Midbrain (tissue), 1 donor: ENCODE measurements around the gene CRTC3.
"Not testable (repeated sequence)": the region's sequence is repeated elsewhere in the genome, so short reads cannot be mapped to it uniquely, and the experiment has no call there.

Source experiments
- DNase-seq: peaks from one replicate; lab custom pipeline; 2025; lab: John Stamatoyannopoulos, UW

The CRTC3 gene

DNA sequence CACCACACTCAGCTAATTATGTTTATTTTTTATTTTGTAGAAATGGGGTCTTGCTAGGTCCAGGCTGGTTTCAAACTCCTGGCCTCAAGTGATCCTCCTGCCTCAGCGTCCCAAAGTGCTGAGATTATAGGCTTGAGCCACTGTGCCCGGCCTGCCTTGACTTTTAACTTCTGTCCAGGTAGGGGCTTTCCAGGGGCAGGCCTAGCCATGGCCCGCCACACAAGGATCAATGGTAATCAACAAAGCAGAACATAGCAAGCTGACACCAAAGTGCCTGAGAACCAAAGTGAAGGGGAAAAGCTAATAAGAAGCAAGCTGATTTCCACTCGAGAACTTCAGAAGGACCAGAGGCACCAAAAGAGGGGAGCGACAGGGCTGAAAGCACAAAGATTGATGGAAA, 9.4 kb upstream of the CRTC3 start:
- no peak for DNase-seq

DNA sequence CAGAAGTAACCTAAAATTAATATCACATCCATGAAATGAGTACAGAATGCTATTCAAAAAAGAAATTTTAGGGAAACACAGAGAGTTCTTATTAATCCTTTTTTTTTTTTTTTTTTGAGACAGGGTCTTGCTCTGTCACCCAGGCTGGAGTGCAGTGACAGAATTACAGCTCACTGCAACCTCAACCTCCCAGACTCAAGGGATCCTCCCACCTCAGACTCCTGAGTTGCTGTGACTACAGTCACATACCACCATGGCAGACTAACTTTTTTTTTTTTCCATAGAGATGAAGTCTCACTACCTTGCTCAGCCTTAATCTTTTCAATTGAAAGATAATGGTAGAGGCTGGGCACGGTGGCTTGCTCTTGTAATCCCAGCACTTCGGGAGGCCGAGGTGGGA, 6.3 kb upstream of the CRTC3 start:
- DNase-seq = no peak

- DNase-seq = not testable (repeated sequence)
Measured at GRCh38 chr15:90524018-90524803, 5.5 kb upstream of the CRTC3 start.

- no peak for DNase-seq
Measured at GRCh38 chr15:90529011-90529370, 732 bp upstream of the CRTC3 start.

GRCh38 chr15:90530250-90531051, 728 bp downstream of the CRTC3 start:
- peak; percentile 53 for DNase-seq

- no peak for DNase-seq
Measured at GRCh38 chr15:90531147-90531546, 1.4 kb downstream of the CRTC3 start.

GRCh38 chr15:90535254-90535653, 5.5 kb downstream of the CRTC3 start:
- DNase-seq = no peak

DNA sequence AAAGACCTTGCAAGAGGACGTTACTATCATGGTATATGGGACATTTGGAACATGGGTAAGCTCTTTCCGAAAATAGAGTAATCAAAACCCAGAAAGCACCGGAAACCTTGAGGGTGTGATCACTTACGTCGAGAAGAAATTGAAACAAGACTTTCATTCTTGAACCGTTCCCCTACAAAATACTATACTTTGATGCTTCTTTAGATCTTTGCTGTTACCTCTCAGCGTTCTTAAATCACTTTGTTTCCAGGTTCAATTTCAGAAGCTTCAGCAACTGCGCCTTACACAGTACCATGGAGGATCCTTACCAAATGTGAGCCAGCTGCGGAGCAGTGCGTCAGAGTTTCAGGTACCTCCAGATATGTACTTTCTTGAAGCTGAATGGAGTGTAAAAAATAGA, 10.1 kb downstream of the CRTC3 start:
- DNase-seq = no peak

- no peak for DNase-seq
Measured at GRCh38 chr15:90540768-90541167, 11.0 kb downstream of the CRTC3 start.

- no peak for DNase-seq
Measured at GRCh38 chr15:90545095-90545494, 15.4 kb downstream of the CRTC3 start.

- no peak for DNase-seq
Measured at GRCh38 chr15:90547540-90547939, 17.8 kb downstream of the CRTC3 start.

DNA sequence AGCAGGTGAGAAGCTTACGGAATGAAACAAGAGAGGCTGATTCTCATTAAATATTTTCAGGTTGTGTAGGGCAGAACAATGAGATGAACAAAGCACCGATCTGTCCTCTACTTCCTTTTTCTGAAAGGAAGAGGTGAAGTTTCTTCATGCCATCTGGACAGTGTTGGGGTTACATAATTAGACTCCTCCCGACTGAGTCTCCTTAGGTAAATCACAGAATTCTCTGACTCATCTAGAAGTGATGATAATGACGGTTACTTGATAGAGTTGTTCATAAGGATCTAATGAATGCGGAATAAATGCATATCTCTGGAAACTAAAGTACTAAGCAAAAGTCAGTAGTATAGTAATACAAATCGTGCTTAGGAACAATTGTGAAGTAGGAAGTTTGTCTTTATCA, 21.2 kb downstream of the CRTC3 start:
- no peak for DNase-seq

- no peak for DNase-seq
Measured at GRCh38 chr15:90552162-90552928, 22.6 kb downstream of the CRTC3 start.

DNA sequence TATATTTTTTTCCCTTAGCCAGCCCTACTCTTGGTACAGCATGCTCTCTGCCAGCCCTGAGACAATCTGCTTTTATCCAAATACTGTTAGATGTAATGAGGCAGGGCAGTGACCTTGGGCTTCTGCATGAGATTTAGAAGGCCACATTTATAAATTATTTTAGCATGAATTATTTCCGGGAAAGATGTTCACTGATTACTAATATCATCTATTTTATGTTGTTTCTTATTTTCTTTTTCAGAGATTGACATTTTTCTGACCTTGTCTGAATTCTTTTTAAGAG, 23.1 kb downstream of the CRTC3 start:
- DNase-seq = no peak

DNA sequence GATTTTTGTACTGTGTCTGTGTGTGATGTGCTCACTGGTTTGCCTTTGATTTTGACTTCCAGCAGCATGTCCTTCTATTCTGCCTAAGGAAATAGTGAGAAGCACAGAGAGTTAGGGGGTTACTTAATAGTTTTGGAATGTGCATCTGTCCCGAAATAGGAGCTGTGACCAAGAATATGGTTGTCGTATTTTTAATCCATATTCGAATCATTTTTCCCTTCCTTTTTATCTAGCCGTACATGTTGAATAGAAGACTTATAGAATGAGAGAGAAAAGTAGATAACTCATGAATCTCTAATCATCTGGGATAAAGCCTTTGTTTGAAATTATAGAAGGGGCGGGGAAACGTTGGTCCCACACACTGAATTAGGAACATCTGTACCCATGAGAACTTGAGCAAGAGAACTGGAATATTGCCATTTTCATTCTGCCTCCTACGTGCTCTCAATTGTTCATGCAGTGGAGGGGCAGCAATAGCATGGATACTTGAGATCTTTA, 23.6 kb downstream of the CRTC3 start:
- peak; percentile 62 for DNase-seq

- DNase-seq = peak; percentile 29
Measured at GRCh38 chr15:90557186-90558084, 27.7 kb downstream of the CRTC3 start.

DNA sequence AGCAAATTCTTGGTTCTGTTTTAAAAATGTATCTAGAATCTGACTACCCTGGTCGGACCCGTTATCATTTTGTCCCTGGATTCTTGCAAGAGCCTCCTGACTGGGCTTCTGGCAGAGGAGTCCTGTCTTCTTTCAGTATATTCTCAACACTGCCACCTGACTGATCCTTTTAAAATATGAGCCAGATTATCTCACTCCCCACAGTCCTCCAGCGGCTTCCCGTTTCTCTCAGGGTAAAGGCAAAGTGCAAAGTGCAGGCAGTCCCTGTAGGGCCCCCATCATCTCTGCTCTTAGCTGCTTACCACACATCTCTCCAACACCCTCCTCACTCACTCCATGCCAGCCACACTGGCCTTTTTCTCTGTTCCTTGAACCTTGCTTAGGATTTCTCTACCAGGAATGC, 28.4 kb downstream of the CRTC3 start:
- peak; percentile 16 for DNase-seq

GRCh38 chr15:90559119-90559518, 29.4 kb downstream of the CRTC3 start:
- no peak for DNase-seq

GRCh38 chr15:90560229-90560776, 30.6 kb downstream of the CRTC3 start:
- DNase-seq = peak; percentile 35

DNA sequence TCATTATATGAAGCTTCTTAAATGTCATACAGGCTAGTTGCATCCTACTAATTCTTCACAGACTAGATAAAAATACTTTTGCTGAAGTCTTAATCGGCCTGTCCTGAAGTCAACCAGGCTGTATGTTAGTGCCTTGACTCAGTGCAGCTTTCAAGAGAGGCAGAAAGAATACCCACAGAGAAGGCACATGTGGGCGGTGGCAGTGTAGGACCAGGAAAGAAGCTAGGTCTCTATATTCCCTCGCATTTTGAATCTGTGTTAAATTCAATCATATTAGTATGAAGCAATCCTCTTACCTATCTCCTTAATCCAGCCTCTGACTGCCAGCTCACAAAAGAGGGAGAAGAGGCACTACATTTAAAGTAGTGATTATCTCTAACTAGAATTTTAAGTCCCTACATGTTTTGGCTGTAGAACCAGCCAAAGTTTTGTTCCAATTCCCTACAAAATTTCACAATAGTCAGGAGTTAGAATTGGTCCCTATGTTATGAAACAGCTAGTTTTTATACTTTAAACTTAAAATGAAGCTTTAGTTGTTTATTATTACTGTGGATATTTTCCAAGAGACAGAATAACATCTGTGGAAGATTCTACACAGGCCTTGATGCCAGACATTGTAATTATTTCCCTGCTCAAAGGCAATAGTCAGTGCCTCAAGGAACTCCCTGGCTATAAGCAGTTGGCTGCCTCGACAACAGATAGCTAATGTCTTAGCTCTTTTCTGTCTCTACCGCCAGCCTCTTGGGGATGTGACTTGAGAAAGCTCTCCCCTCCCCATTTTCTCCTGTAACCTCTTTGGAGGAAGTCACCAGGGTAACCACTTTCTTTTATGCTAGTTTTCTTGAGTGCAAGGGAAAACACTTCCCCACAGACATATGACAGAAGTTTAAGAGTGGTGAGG, 31.9 kb downstream of the CRTC3 start:
- DNase-seq = no peak
